HG02885 (cell line): ENCODE measurements around the gene ATP2A3.

Source experiments
- ATAC-seq: cut with Tn5 transposase; IDR thresholded peaks from one replicate; pipeline ENCODE4 v1.9.1; 2021; ENCODE audit warnings: mild to moderate bottlenecking; ENCODE audit not compliant: unreplicated experiment, poor library complexity

The ATP2A3 gene

DNA sequence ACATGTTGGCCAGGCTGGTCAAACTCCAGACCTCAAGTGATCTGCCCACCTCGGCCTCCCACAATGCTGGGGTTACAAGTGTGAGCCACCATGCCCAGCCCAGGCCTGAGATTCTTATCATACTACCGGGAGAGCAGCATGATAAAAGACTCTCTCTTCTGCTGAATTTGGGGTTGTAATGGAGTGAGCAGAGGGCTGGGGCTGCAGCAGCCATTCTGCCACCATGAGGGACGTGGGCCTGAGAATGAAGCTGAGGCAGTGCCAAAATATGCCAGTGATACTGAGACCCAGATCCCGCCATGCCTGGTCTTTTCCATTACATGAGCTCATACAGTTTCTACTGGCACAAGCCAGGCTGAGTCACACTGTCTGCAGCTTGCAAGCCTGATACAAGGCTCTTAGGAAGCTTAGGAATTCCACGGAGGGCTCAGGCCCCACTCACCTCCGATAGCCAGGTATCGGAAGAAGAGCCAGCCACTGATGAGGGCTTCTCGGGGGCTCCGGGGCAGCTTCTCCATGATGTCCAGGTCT, 28.3 kb downstream of the ATP2A3 start:
- ATAC-seq = no peak

GRCh38 chr17:3935140-3935542, 29.1 kb downstream of the ATP2A3 start:
- peak; percentile 38 for ATAC-seq

DNA sequence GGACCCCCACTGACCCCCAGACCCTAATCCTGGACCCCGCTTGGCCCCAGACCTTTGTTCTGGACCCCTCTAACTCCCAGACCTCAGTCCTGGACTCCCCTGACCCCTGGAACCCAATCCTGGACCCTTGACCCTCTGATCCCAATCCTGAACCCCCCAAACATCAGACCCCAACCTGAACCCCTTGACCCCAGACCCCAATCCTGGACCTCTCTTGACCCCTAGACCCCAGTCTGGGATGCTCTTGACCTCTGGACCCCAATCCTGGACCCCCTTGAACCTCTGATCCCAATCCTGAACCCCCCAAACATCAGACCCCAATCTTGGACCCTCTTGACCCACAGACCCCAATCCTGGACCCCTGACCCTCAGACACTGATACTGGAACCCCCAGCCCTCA, 34.5 kb downstream of the ATP2A3 start:
- ATAC-seq = no peak

GRCh38 chr17:3929181-3929580, 35.1 kb downstream of the ATP2A3 start:
- no peak for ATAC-seq

GRCh38 chr17:3928406-3928805, 35.8 kb downstream of the ATP2A3 start:
- ATAC-seq = no peak

GRCh38 chr17:3927628-3928340, 36.5 kb downstream of the ATP2A3 start:
- ATAC-seq = no peak

GRCh38 chr17:3926860-3927627, 37.2 kb downstream of the ATP2A3 start:
- no peak for ATAC-seq

DNA sequence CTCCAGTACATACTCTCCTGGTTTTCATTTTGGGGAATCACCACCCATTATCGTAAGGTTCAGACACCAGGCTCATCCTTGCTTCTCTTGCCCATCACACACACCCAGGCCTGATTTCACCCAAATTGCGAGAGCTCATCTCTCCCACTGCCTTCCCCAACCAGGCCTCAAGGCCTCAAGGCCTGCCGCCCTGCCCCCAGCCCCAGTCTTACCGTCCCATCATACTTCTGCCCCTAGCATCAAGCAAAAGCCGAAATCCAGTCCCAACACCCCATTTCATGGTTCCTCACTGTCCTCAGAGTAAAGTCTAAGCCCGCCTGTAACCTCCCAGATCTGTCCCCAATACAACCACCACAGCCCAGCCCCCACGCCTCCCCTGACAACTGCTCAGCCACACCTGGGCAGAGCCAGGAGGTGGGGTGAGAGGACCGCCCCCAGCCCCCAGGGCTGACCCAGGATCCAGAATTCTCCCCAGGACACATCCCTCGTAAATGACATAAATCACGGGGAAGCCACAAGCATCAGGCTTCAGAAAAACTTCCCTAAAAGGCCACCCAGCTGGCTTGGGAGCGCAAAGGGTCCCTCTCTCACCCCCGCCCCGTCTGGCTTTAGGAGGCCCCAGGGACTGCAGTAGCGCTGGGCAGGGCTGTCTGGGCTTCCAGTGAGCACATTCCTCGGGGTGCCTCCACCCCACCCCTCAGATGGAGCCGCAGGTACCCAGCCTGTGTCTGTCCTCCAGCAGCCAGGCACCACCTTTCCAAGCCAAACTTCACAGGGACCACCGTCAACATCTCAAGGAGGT, 38.4 kb downstream of the ATP2A3 start:
- ATAC-seq = no peak

DNA sequence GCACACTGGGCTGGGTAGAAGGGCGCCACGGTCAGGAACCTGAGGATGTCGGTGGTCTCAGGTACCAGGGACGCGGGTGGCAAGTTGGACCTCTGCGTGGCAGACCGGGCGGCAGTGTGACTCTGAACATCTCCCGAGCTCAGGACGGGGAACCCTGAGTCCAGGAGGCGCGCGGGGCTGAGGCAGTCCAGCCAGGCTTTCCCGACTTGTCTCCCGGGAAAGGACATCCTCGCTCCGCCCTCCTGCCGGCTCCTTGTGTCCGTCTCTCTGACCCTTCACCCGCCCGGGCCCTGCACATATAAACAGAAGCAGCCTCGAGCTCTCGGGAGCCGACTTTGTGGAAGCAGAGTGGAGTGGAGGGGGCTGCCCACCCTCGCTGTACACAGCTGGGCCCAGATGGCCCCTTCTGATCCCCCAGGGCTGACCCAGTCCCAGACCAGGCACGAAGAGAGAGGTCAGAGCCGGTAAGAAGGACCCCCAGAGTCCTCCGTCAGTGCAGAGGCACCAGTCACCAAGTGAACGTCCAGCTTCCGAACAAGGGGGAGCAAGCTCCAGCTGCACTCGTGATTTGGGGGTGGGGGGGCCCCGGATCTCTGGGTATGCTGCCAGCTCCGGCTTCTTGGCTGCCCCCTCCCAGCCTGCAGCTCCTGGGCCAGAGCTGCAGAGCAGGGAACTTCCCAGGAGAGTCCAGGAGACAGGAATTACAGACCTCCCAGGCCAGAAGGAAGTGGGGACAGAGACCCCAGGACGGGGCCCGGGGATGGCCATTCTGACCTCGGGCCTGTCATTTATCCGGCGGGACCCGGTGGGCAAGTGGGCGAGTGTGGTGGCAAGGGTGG, 39.5 kb downstream of the ATP2A3 start:
- no peak for ATAC-seq

DNA sequence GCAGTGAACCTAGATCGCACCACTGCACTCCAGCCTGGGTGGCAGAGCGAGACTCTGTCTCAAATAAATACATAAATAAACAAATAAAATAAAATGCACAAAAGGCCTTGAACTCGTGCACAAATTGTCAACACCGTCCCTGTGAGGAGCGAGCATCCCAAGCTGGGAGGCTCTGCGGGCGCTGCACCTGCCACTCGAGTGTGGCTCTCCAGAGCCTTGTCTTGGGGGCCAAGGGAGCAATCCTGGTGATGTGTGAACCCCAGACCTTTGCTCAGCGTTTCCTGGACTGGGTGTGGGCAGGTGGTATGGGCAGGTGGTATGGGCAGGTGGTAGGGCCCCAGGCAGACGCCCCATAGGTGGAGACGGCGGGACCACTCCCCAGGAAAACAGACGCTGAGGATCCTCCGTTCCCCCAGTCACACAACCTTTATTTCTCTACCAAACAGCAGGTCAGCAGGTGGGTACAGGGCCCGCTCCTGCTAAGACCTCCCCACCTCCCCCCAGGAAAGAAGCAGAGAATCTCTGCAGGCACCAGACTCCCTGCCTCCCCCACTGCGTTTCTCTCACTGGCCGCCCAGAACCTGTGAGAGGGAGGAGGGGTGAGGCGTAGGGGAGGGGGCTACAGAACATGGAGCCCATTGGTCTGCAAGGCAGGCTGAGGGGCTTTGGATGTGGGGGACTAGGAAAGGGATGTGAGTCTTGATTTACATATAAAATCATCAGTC, 40.6 kb downstream of the ATP2A3 start:
- ATAC-seq = no peak

- ATAC-seq = no peak
These were observed 41.5 kb downstream of the ATP2A3 start for GRCh38 chr17:3922765-3923164.

- no peak for ATAC-seq
These were observed 42.5 kb downstream of the ATP2A3 start for GRCh38 chr17:3921502-3922319.

DNA sequence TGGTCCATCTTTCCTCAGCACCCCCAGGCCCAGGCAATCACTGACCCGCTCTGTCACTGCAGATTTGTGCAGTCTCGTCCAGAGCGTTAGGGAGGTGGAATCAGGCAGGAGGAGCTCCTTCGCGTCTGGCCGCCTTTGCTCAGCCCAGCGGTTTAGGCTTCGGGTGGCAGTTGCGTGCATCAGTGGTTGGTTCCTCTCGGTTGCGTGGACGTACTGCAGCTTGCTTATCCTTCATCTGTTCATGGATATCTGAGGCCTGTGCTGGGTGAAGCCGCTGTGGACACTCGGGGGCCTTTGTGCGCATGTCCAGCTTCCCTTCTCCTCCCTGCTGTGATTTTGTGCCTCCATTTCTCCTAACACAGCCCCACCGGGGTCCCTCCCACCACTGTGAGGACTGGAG, 43.2 kb downstream of the ATP2A3 start:
- no peak for ATAC-seq

DNA sequence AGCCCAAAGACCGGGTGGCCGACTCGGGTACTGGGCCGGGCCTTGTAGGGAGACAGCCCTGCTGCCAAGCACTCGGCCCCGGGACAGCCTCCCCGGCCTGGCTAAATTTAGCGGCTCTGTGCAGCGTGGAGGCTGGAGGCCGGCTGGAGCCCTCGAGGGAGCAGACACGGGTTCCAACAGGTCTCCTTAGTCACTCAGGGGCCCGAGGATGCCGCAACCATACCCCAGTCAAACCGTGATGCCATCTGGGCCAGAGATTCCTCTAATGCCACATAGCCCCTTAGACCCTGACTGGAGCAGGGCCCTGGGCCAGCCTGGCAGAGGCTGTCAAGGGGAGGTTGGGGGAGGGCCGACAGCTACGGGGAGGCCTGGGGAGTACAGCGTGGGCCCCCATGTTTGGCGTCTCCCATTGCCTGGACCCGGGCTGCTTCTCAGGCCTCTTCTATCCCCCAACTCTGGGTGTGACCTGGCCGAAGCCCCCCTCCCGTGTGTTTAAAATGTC, 45.1 kb downstream of the ATP2A3 start:
- ATAC-seq = no peak

DNA sequence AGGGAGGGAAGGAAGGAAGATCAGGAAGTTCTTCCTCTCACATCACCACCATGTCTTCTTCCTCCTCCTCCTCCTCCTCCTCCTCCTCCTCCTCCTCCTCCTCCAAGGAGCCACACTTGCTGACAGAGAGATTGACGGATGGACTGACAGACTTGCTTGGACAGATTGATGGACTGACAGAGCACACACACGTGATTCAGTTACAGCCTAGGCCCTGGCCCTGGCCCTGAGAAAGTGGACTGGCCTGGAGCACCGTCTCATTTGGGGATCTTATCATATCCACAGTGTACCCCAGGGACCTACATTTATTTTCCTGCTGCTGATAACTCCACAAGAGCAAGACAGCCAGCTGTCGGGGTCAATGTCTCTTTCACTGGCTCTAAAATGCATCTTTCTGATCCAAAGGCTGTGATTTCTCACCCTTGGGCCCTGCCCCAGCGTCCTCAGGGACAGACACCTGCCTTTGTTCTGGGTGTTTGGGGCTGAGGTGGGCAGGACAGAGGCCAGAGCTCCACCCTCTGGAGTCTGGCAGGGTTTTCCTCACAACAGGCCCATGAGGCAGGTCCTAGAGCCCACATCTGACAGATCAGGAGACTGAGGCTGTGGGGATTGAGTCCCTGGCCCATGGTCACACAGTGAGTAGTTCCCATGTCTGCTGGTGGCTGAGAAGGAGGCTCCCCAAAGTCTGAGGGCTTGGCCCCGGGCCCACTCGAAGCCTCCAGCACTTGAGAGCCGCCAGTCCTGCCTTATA, 45.7 kb downstream of the ATP2A3 start:
- ATAC-seq = no peak

DNA sequence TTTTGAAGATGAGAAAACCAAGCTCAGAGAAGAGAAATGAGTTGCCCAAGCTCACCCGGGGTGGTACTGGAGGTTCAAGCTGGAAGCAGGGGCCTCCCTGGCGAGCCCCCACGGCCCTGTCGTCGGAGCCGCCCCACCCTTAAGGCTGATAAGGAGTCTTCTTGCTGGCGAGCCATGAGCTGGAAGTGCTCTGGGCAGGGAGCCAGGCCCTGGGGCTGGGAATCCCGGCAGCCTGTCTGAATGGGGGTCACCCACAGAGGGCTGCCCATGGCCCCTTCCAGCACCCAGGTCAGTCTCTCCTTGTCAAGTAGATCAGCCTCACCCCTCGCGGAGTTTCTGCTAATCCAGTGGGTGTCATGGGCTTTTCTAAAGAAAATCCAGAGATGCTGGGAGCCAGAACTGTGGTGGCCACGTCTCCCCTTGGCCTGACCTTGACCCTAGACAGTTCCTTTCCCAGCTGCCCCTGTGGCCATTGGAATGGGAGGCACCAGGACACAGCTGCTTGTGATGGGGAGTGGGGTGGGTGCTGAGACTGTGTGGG, 46.8 kb downstream of the ATP2A3 start:
- no peak for ATAC-seq

- ATAC-seq = no peak
These were observed 47.4 kb downstream of the ATP2A3 start for GRCh38 chr17:3916825-3917224.
